Measurements from ENCODE around the gene PLXNA2.

GRCh38 chr1:208127284-208127683 lies 116.9 kb downstream of the PLXNA2 start:
- TF ChIP-seq CTCF (IDR thresholded peaks at IDR 0.05) = no peak
- TF ChIP-seq POLR2A (IDR thresholded peaks at IDR 0.05) = no peak

Data from esophagus squamous epithelium (tissue), 4 donors.